WTC11 (cell line): ENCODE results near the gene MBOAT2. TPM values are rescaled to one million over a fixed set of nuclear protein-coding genes. Genes with fewer than 3 reads are reported as not detected.

Experiments used
- ATAC-seq: fragments of 200-7000 bp; cut with Tn5 transposase; 2 replicates; pipeline ENCODE4 v1.10.0; 2021; ENCODE audit warnings: mild to moderate bottlenecking, moderate library complexity
- CTCF ChIA-PET: fragments of 300-600 bp; sonication (Branson Sonifier 250); formaldehyde crosslinking; loops from one replicate; lab custom pipeline; 2021; ENCODE audit warnings: antibody characterized with exemption; lab: Charles Lee
- POLR2A ChIA-PET: fragments of 350-600 bp; sonication (Branson Sonifier 250); formaldehyde crosslinking; loops from one replicate; lab custom pipeline; 2021; ENCODE audit warnings: antibody characterized with exemption; lab: Charles Lee
- DNase-seq: peaks from one replicate; pipeline ENCODE4 v3.0.0; 2021; ENCODE audit warnings: low spot score
- H3K27ac Mint-ChIP-seq: 2 replicates; pipeline ENCODE4 v1.8.0; 2021; ENCODE audit warnings: mixed read lengths
- H3K27me3 Mint-ChIP-seq: 2 replicates; pipeline ENCODE4 v1.8.0; 2021; ENCODE audit warnings: low read depth, mild to moderate bottlenecking, moderate library complexity, mixed read lengths
- H3K36me3 Mint-ChIP-seq: 2 replicates; pipeline ENCODE4 v1.8.0; 2021; ENCODE audit warnings: mixed read lengths
- H3K4me1 Mint-ChIP-seq: 2 replicates; pipeline ENCODE4 v1.8.0; 2022; ENCODE audit warnings: mixed read lengths
- H3K4me3 Mint-ChIP-seq: 2 replicates; pipeline ENCODE4 v1.8.0; 2021; ENCODE audit warnings: mild to moderate bottlenecking, moderate library complexity, mixed read lengths
- H3K9me3 Mint-ChIP-seq: 2 replicates; pipeline ENCODE4 v1.8.0; 2021; ENCODE audit warnings: mixed read lengths
- CREB1 ChIP-seq: sonication (generic); formaldehyde crosslinking; IDR thresholded peaks from 2 replicates; pipeline ENCODE4 v1.8.0; 2023; ENCODE audit warnings: mild to moderate bottlenecking, missing genetic modification reagents
- ETV6 ChIP-seq: sonication (generic); formaldehyde crosslinking; IDR thresholded peaks from 2 replicates; pipeline ENCODE4 v1.8.1; 2022; ENCODE audit warnings: mild to moderate bottlenecking, missing genetic modification reagents
- HMGA2 ChIP-seq: fragments of 250-450 bp; sonication (Bioruptor Pico); IDR thresholded peaks from 2 replicates; pipeline ENCODE4 v1.4.0; 2021; ENCODE audit warnings: mild to moderate bottlenecking, moderate library complexity
- JUN ChIP-seq: sonication (generic); formaldehyde crosslinking; IDR thresholded peaks from 2 replicates; pipeline ENCODE4 v1.8.0; 2023; ENCODE audit warnings: mild to moderate bottlenecking, missing genetic modification reagents
- KAT7 ChIP-seq: sonication (generic); formaldehyde crosslinking; IDR thresholded peaks from 2 replicates; pipeline ENCODE4 v1.8.1; 2023; ENCODE audit warnings: missing genetic modification reagents, mild to moderate bottlenecking, borderline replicate concordance
- NFATC4 ChIP-seq: fragments of 250-450 bp; sonication (Bioruptor Pico); IDR thresholded peaks from 2 replicates; pipeline ENCODE4 v1.9.0; 2021; ENCODE audit warnings: mild to moderate bottlenecking
- NR2C2 ChIP-seq: sonication (generic); formaldehyde crosslinking; IDR thresholded peaks from 2 replicates; pipeline ENCODE4 v1.8.0; 2022; ENCODE audit warnings: mild to moderate bottlenecking, missing genetic modification reagents
- PRRX2 ChIP-seq: fragments of 250-450 bp; sonication (Bioruptor Pico); IDR thresholded peaks from 2 replicates; pipeline ENCODE4 v1.8.0; 2021; ENCODE audit warnings: mild to moderate bottlenecking
- RELA ChIP-seq: sonication (generic); formaldehyde crosslinking; IDR thresholded peaks from 2 replicates; pipeline ENCODE4 v1.8.1; 2022; ENCODE audit warnings: missing genetic modification reagents, mild to moderate bottlenecking, borderline replicate concordance
- SMAD4 ChIP-seq: sonication (generic); formaldehyde crosslinking; IDR thresholded peaks from 2 replicates; pipeline ENCODE4 v1.8.0; 2022; ENCODE audit warnings: mild to moderate bottlenecking, missing genetic modification reagents
- TCF7 ChIP-seq: sonication (generic); formaldehyde crosslinking; IDR thresholded peaks from 2 replicates; pipeline ENCODE4 v1.8.0; 2022; ENCODE audit warnings: mild to moderate bottlenecking, low read depth, missing genetic modification reagents, moderate library complexity
- ZNF396 ChIP-seq: fragments of 250-450 bp; sonication (Bioruptor Pico); IDR thresholded peaks from 2 replicates; pipeline ENCODE4 v1.8.0; 2021; ENCODE audit warnings: mild to moderate bottlenecking, moderate library complexity, borderline replicate concordance
- total RNA-seq: library from RNA; stranded (reverse); gene quantifications from 3 replicates; pipeline ENCODE4 v1.2.3, GENCODE V29; 2021
- TF ChIP-seq, protein P1 (sequence below): sonication (generic); formaldehyde crosslinking; IDR thresholded peaks from 2 replicates; pipeline ENCODE4 v1.8.0; 2022; ENCODE audit warnings: mild to moderate bottlenecking, missing genetic modification reagents
- TF ChIP-seq, protein P2 (sequence below): fragments of 200-600 bp; IDR thresholded peaks from 2 replicates; pipeline ENCODE4 v1.8.0; 2022; ENCODE audit warnings: antibody characterized with exemption
- TF ChIP-seq, protein P3 (sequence below): fragments of 250-450 bp; sonication (Bioruptor Pico); IDR thresholded peaks from 2 replicates; pipeline ENCODE4 v1.9.0; 2021; ENCODE audit warnings: mild to moderate bottlenecking, borderline replicate concordance
- TF ChIP-seq, protein P4 (sequence below): sonication (generic); formaldehyde crosslinking; IDR thresholded peaks from 2 replicates; pipeline ENCODE4 v1.8.1; 2023; ENCODE audit warnings: mild to moderate bottlenecking, moderate library complexity, missing genetic modification reagents
- TF ChIP-seq, protein P5 (sequence below): sonication (generic); formaldehyde crosslinking; IDR thresholded peaks from 2 replicates; pipeline ENCODE4 v1.8.0; 2022; ENCODE audit warnings: mild to moderate bottlenecking, missing genetic modification reagents

The MBOAT2 gene
- total RNA-seq, 1 experiment from 2014 or later, result 24.7 TPM

DNA sequence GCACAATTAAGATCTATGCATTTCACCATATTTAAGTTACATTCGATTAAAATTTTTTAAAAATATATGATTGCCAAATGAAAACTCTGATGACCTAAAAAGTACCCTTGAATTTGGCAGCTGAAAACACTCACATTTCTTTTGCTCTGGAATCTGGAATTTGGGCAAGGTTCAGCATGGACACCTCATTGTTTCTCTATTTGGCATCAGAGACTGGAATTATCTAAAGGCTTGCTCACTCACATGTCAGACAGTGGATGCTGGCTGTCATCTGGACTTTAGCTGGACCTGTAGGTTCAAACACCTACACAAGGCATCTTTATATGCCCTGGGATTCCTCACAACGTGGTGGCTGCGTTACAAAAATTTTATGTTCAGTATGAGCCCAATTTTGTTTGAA is 16.1 kb downstream of the MBOAT2 start:
- no peak overlapping the region for H3K4me3 Mint-ChIP-seq
- H3K27ac Mint-ChIP-seq, result no peak overlapping the region
- ATAC-seq (no peak), DNase-seq (no peak)
- CTCF ChIA-PET, result interaction anchor here (0.6 to 1.4 kb wide), 3 partner anchors 9 to 472 kb away, joined by 3 to 4 read pairs (median 4); no protein-coding TSS in a partner anchor
- H3K4me1 Mint-ChIP-seq, result peaks cover 23% of the 10 kb centered on the region
- H3K36me3 Mint-ChIP-seq, result no peaks in the 10 kb centered on the region
- H3K27me3 Mint-ChIP-seq, result no peaks in the 10 kb centered on the region
- POLR2A ChIA-PET, result no interaction called here
- H3K9me3 Mint-ChIP-seq, result no peaks in the 10 kb centered on the region
- no peak for TF ChIP-seq ETV6
- TF ChIP-seq, protein P1, sequence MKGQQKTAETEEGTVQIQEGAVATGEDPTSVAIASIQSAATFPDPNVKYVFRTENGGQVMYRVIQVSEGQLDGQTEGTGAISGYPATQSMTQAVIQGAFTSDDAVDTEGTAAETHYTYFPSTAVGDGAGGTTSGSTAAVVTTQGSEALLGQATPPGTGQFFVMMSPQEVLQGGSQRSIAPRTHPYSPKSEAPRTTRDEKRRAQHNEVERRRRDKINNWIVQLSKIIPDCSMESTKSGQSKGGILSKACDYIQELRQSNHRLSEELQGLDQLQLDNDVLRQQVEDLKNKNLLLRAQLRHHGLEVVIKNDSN (CRISPR knock-in tag), result no peak
- no peak for TF ChIP-seq NFATC4
- no peak for TF ChIP-seq PRRX2 (CRISPR knock-in tag)

DNA sequence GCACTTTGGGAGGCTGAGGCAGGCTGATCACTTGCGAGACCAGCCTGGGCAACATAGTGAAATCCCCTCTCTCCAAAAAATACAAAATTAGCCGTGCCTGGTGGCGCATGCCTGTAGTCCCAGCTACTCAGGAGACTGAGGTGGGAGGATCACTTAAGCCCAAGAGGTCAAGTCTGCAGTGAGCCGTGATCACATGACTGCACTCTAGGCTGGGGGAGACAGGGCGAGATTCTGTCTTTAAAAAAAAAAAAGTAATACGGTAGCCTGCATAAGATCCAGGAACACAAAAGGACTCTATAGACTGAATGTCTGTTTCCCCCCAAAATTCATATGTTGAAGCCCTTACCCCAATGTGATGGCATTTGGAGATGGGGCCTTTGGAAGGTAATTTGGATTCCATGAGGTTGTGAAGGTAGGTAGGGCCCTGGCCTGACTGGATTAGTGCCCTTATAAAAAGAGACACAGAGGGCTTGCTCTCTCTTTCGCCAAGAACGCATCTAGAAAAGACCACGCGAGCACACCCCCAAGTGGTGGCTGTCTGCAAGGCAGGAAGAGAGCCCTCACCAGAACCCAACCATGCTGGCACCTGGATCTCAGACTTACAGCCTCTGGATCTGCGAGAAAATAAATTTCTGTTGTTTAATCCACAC is 17.0 kb downstream of the MBOAT2 start:
- ChIA-PET POLR2A (interaction anchor here (0.6 kb wide), 1 partner anchor 16 kb away, joined by 3 read pairs; no protein-coding TSS in a partner anchor), CTCF (interaction anchor here (0.7 to 1.4 kb wide), 6 partner anchors 9 to 153 kb away, joined by 3 to 8 read pairs (median 4); no protein-coding TSS in a partner anchor)
- H3K4me3 Mint-ChIP-seq, result no peak overlapping the region
- H3K4me1 Mint-ChIP-seq, result peaks cover 27% of the 10 kb centered on the region
- H3K36me3 Mint-ChIP-seq, result no peaks in the 10 kb centered on the region
- DNase-seq, result peak; percentile 68
- peak; percentile 97 for ATAC-seq
- H3K9me3 Mint-ChIP-seq, result no peaks in the 10 kb centered on the region
- TF ChIP-seq, protein P2, sequence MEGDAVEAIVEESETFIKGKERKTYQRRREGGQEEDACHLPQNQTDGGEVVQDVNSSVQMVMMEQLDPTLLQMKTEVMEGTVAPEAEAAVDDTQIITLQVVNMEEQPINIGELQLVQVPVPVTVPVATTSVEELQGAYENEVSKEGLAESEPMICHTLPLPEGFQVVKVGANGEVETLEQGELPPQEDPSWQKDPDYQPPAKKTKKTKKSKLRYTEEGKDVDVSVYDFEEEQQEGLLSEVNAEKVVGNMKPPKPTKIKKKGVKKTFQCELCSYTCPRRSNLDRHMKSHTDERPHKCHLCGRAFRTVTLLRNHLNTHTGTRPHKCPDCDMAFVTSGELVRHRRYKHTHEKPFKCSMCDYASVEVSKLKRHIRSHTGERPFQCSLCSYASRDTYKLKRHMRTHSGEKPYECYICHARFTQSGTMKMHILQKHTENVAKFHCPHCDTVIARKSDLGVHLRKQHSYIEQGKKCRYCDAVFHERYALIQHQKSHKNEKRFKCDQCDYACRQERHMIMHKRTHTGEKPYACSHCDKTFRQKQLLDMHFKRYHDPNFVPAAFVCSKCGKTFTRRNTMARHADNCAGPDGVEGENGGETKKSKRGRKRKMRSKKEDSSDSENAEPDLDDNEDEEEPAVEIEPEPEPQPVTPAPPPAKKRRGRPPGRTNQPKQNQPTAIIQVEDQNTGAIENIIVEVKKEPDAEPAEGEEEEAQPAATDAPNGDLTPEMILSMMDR, result peak; percentile 34; the same call in 1 of the 2 replicates
- TF ChIP-seq, protein P3, sequence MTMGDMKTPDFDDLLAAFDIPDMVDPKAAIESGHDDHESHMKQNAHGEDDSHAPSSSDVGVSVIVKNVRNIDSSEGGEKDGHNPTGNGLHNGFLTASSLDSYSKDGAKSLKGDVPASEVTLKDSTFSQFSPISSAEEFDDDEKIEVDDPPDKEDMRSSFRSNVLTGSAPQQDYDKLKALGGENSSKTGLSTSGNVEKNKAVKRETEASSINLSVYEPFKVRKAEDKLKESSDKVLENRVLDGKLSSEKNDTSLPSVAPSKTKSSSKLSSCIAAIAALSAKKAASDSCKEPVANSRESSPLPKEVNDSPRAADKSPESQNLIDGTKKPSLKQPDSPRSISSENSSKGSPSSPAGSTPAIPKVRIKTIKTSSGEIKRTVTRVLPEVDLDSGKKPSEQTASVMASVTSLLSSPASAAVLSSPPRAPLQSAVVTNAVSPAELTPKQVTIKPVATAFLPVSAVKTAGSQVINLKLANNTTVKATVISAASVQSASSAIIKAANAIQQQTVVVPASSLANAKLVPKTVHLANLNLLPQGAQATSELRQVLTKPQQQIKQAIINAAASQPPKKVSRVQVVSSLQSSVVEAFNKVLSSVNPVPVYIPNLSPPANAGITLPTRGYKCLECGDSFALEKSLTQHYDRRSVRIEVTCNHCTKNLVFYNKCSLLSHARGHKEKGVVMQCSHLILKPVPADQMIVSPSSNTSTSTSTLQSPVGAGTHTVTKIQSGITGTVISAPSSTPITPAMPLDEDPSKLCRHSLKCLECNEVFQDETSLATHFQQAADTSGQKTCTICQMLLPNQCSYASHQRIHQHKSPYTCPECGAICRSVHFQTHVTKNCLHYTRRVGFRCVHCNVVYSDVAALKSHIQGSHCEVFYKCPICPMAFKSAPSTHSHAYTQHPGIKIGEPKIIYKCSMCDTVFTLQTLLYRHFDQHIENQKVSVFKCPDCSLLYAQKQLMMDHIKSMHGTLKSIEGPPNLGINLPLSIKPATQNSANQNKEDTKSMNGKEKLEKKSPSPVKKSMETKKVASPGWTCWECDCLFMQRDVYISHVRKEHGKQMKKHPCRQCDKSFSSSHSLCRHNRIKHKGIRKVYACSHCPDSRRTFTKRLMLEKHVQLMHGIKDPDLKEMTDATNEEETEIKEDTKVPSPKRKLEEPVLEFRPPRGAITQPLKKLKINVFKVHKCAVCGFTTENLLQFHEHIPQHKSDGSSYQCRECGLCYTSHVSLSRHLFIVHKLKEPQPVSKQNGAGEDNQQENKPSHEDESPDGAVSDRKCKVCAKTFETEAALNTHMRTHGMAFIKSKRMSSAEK (CRISPR knock-in tag), result no peak
- no peak overlapping the region for H3K27ac Mint-ChIP-seq
- no peaks in the 10 kb centered on the region for H3K27me3 Mint-ChIP-seq

DNA sequence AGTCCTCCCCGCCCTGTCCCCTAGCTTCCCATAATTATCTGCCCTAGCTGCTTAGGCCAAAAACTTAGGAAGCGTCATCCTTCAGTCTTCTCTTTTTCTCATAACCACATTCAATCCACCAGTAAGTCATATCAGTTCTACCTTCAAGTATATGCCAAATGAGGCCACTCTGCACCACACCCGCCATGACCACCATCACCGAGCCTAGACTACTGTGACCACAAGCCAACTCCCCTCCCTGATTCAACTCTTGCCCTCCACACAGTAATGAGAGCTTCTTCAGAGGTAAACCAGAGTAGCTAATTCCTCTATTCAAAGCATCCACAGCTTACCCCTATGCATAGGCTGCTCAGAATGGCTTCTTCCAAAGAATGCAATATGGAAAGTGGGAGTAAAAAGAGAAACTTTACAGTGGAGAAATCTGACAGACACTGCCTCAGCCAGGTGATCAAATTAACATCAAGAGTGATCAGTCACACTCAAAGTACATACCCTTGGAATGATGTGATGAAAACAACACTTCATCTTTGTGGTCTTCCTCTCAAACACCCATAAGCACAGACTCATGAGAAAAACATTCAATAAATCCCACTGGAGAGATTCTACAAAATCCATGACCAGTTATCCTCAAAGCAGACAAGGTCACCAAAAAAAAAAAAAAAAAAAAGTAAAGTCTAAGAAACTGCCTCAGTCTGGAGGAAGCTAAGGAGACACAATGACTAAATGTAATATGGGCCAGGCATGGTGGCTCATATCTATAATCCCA is 17.7 kb downstream of the MBOAT2 start:
- Mint-ChIP-seq H3K9me3 (no peaks in the 10 kb centered on the region), H3K27ac (no peak overlapping the region; the same call in 1 of the 2 replicates), H3K27me3 (no peaks in the 10 kb centered on the region), H3K36me3 (no peaks in the 10 kb centered on the region), H3K4me1 (peaks cover 29% of the 10 kb centered on the region), H3K4me3 (no peak overlapping the region)
- ChIA-PET POLR2A (interaction anchor here (0.6 to 1.5 kb wide), 2 partner anchors 11 to 17 kb away, joined by 3 read pairs; no protein-coding TSS in a partner anchor), CTCF (interaction anchor here (0.7 to 2.2 kb wide), 7 partner anchors 8 to 154 kb away, joined by 3 to 10 read pairs (median 4); no protein-coding TSS in a partner anchor)
- DNase-seq, result no peak
- no peak for ATAC-seq
- TF ChIP-seq, protein P1 (CRISPR knock-in tag), result no peak
- TF ChIP-seq TCF7 (CRISPR knock-in tag), result no peak
- no peak for TF ChIP-seq SMAD4
- TF ChIP-seq NR2C2 (CRISPR knock-in tag), result no peak
- TF ChIP-seq ZNF396, result no peak
- TF ChIP-seq CREB1 (CRISPR knock-in tag), result no peak
- TF ChIP-seq JUN, result no peak
- no peak for TF ChIP-seq RELA (CRISPR knock-in tag)
- no peak for TF ChIP-seq HMGA2
- no peak for TF ChIP-seq KAT7
- TF ChIP-seq, protein P4, sequence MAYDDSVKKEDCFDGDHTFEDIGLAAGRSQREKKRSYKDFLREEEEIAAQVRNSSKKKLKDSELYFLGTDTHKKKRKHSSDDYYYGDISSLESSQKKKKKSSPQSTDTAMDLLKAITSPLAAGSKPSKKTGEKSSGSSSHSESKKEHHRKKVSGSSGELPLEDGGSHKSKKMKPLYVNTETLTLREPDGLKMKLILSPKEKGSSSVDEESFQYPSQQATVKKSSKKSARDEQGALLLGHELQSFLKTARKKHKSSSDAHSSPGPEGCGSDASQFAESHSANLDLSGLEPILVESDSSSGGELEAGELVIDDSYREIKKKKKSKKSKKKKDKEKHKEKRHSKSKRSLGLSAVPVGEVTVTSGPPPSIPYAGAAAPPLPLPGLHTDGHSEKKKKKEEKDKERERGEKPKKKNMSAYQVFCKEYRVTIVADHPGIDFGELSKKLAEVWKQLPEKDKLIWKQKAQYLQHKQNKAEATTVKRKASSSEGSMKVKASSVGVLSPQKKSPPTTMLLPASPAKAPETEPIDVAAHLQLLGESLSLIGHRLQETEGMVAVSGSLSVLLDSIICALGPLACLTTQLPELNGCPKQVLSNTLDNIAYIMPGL, result no peak
- TF ChIP-seq, protein P5, sequence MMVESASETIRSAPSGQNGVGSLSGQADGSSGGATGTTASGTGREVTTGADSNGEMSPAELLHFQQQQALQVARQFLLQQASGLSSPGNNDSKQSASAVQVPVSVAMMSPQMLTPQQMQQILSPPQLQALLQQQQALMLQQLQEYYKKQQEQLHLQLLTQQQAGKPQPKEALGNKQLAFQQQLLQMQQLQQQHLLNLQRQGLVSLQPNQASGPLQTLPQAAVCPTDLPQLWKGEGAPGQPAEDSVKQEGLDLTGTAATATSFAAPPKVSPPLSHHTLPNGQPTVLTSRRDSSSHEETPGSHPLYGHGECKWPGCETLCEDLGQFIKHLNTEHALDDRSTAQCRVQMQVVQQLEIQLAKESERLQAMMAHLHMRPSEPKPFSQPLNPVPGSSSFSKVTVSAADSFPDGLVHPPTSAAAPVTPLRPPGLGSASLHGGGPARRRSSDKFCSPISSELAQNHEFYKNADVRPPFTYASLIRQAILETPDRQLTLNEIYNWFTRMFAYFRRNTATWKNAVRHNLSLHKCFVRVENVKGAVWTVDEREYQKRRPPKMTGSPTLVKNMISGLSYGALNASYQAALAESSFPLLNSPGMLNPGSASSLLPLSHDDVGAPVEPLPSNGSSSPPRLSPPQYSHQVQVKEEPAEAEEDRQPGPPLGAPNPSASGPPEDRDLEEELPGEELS (CRISPR knock-in tag), result no peak
